GM10266 (cell line): ENCODE measurements around the gene MKRN2OS.

Experiments used
- DNase-seq: peaks from one replicate; pipeline ENCODE4 v3.0.0; 2012; ENCODE audit errors: extremely low spot score
- TF ChIP-seq, protein P1 (sequence below): IDR thresholded peaks from 2 replicates; pipeline ENCODE4 v1.5.1; 2012; ENCODE audit warnings: mild to moderate bottlenecking, low read depth; ENCODE audit not compliant: control insufficient read depth, insufficient read depth; ENCODE audit errors: missing control alignments

The MKRN2OS gene

DNA sequence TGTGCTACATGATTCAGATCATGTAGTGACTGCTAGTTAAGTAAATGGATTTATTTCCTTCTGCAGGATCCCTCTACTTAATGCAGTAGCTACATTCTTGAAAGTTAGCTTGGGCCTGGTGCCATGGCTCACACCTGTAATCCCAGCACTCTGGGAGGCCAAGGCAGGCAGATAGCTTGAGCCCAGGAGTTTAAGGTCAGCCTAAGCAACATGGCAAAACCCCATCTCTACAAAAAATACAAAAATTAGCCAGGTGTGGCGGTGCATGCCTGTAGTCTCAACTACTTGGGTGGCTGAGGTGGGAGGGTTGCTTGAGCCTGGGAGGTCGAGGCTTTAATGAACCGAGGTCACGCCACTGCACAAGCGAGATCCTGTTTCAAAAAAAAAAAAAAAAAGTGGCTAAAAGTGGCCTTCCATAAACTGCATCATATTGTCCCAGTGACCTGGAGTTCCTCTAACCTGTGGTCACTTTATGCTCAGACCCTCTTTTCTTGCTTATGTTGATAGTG lies 39.0 kb downstream of the MKRN2OS start:
- TF ChIP-seq, protein P1, sequence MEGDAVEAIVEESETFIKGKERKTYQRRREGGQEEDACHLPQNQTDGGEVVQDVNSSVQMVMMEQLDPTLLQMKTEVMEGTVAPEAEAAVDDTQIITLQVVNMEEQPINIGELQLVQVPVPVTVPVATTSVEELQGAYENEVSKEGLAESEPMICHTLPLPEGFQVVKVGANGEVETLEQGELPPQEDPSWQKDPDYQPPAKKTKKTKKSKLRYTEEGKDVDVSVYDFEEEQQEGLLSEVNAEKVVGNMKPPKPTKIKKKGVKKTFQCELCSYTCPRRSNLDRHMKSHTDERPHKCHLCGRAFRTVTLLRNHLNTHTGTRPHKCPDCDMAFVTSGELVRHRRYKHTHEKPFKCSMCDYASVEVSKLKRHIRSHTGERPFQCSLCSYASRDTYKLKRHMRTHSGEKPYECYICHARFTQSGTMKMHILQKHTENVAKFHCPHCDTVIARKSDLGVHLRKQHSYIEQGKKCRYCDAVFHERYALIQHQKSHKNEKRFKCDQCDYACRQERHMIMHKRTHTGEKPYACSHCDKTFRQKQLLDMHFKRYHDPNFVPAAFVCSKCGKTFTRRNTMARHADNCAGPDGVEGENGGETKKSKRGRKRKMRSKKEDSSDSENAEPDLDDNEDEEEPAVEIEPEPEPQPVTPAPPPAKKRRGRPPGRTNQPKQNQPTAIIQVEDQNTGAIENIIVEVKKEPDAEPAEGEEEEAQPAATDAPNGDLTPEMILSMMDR = no peak
- no peak for DNase-seq

DNA sequence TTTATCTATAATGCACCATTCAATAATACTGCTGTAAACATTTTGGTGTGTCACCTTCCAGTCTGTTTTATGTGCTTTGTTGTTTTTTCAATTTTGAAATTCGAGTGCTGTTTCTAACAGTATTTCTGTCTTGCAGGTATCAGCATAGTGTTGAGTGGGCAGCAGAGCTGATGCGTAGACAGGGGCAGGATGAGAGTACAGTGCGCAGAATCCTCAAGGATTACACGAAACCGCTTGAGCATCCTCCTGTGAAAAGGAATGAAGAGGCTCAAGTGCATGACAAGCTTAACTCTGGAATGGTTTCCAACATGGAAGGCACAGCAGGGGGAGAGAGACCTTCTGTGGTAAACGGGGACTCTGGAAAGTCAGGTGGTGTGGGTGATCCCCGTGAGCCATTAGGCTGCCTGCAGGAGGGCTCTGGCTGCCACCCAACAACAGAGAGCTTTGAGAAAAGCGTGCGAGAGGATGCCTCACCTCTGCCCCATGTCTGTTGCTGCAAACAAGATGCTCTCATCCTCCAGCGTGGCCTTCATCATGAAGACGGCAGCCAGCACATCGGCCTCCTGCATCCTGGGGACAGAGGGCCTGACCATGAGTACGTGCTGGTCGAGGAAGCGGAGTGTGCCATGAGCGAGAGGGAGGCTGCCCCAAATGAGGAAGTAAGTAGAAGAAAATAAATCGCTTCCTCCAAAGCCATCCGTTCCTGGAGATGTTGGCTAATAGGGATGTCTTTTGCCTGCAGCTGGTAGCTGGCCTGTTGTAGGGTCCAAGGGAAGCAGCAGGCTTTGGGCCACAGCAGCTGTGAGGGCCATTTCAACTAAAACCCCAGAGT lies 42.0 kb downstream of the MKRN2OS start:
- no peak for DNase-seq
- TF ChIP-seq, protein P1 = no peak

DNA sequence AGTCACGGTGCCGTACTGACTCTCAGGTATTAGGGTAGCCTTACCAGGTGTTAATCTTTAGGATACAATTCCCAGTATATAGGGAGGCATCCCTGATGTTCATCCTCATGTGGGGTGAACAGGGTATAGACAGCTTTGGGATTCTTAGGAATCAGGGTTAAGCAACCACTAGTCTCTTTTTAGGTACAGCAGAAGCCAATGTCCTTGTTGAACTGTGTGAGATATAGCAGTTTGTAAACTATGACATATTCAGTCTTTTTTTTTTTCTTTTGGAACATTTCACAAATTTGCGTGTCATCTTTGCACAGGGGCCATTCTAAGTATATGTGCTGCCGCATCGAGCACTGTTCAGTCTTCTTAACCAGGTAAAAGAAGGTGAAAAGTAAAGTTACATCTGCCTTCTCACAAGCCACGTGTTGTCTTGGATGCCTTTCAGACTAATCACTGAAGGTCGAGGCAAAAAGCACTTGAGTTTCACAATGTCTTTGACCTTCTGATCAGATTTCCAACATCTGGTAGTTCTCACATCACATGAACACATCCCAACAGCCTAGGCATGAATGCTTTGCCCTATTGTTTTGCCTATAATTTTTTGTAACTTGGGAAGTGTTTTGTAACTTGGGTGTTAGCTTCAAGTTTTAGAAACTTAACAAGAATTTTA lies 43.8 kb downstream of the MKRN2OS start:
- no peak for DNase-seq
- TF ChIP-seq, protein P1 = no peak

DNA sequence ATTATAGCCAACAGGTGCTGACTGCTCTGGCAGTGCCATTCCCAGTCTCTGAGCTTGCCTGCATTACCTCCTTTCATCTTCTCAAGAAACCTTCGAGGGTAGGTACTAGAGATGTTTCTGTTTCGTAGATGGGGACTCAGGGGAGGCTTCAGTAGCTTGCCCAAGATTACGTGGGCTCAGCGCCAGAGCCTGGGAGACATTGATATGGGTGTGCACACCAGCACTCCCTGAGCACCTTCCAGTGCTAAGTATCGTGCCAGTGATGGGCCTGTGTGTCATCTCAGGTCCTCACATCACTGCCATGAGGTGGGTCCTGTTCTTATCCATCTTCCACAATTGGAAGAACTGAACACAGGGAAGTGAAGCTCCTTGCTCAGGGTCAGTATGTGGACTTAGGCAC lies 45.8 kb downstream of the MKRN2OS start:
- no peak for DNase-seq
- TF ChIP-seq, protein P1 = no peak

DNA sequence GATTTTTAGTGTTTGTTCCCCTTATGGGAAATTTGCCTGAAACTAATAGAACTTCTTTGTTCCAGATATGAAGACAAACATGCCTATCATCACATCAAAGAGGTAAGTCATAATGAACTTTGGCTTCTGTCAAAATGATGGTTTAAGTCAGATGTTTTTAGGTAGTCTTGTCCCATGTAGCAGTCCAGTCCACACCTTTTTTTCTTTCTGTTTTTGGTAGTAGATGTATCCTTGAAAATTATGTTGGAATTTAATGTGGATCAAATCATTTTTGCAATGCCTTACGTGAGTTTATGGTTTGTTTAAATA lies 48.9 kb downstream of the MKRN2OS start:
- no peak for DNase-seq
- TF ChIP-seq, protein P1 = no peak

DNA sequence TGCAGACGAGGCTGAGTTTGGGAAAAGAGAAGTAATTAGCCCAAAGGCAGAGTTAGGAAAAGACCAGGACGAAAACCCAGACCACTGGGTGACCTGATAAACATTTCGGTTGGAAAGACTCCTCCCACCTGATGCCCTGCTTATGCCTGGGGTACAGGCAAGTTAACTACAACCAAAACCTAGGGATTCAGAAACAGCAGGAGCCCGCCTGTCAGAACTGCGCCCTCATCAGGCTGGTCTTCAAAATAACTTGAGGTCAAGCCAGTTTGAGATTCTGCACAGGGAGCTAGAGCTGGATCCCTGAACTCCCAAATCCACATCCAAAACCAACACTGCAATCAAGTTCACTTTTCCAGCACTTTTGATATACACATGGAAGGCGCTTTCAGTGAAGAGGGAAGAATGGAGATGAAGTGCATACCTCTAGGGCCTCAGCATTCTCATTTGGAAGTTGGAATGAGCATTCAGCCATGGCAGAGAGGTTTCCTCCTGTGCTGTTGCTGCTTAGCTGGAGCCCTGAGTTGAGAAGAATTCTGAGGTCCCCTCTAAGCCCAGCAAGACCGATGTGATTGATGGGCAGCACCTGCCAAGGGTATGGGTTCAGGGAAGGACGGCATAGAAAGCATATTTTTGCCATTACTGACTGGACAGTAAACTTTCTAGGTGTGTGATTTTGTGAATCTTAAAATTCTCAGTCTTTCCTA lies 49.4 kb downstream of the MKRN2OS start:
- TF ChIP-seq, protein P1 = no peak
- DNase-seq = no peak
